Gastrocnemius medialis (tissue), 4 donors: ENCODE measurements around the gene KLK13. TPM values are rescaled to one million over a fixed set of nuclear protein-coding genes. Genes with fewer than 3 reads are reported as not detected.

Experiments
- ATAC-seq, 2 donors: fragments of 150-250 bp; one replicate each; pipeline ENCODE4 v1.9.1; 2016
- DNase-seq, 2 donors: peaks; one replicate each; pipeline ENCODE4 v3.0.0-alpha.2; 2019
- H3K27ac ChIP-seq, 4 donors: fragments of 200-600 bp; sonication (generic); 1 replicate in 1 of 4; 2 replicates in 3 of 4; pipeline ENCODE4 v1.5.1; 2016 to 2018; ENCODE audit warnings: mild to moderate bottlenecking in 2 of 4, moderate library complexity in 1 of 4
- H3K27me3 ChIP-seq, 3 donors: fragments of 200-600 bp; sonication (generic) in 2 of 3; 1 replicate in 1 of 3; 2 replicates in 2 of 3; pipeline versions ENCODE4 v1.5.1 to v1.6.0; 2016 to 2019; ENCODE audit warnings: mild to moderate bottlenecking in 1 of 3, moderate library complexity in 1 of 3
- H3K36me3 ChIP-seq, 2 donors: fragments of 200-600 bp; sonication (generic) in 1 of 2; one replicate each; pipeline ENCODE4 v1.5.1; 2017 to 2018
- H3K4me1 ChIP-seq, 2 donors: fragments of 200-600 bp; sonication (generic) in 1 of 2; one replicate each; pipeline ENCODE4 v1.5.1; 2016 to 2017; ENCODE audit warnings: mild to moderate bottlenecking in 2 of 2
- H3K4me3 ChIP-seq, 4 donors: fragments of 200-600 bp; sonication (generic) in 3 of 4; 1 replicate in 1 of 4; 2 replicates in 3 of 4; pipeline ENCODE4 v1.5.1; 2016 to 2019; ENCODE audit warnings: mild to moderate bottlenecking in 2 of 4
- H3K9me3 ChIP-seq, 3 donors: fragments of 200-600 bp; sonication (generic) in 2 of 3; 1 replicate in 1 of 3; 2 replicates in 2 of 3; pipeline ENCODE4 v1.5.1; 2016 to 2019
- CTCF ChIP-seq, 5 experiments: fragments of 450-650 bp in 3 of 5; fragments of 200-600 bp in 2 of 5; sonication (generic) in 2 of 5; IDR thresholded peaks in 4 of 5; conservative IDR thresholded peaks in 1 of 5; 1 replicate in 4 of 5; 2 replicates in 1 of 5; pipeline ENCODE4 v1.5.1; 2016 to 2019; ENCODE audit warnings: antibody characterized with exemption in 5 of 5, mild to moderate bottlenecking in 3 of 5, moderate library complexity in 3 of 5
- POLR2A ChIP-seq, 2 donors: fragments of 450-650 bp; IDR thresholded peaks; one replicate each; pipeline ENCODE4 v1.6.1; 2017; ENCODE audit warnings: antibody characterized with exemption in 2 of 2, mild to moderate bottlenecking in 2 of 2, moderate library complexity in 2 of 2
- in situ Hi-C, 4 donors: fragments of 200-750 bp; cut with MboI; loops; one replicate each; pipeline versions ENCODE4 v1.15.0 to v1.8.0; 2017; ENCODE audit warnings: low sequenced_read_pairs in 4 of 4
- intact Hi-C: fragments of 100-400 bp; cut with DNase I; formaldehyde crosslinking; loops from one replicate; pipeline ENCODE4 v1.15.1; 2023; ENCODE audit warnings: low total_unique reads
- total RNA-seq, 4 donors: library from RNA; depleted of rRNA; stranded (reverse); fragments of >200 nt; gene quantifications; one replicate each; pipeline versions ENCODE4 v1.1.0 to v1.2.3, GENCODE V29; 2016

Gene KLK13
- total RNA-seq, 4 donors from 2014 or later: not detected

GRCh38 chr19:51060973-51061372 is 3.9 kb downstream of the KLK13 start:
- no peak for DNase-seq
- intact Hi-C loops (no loop called here), in situ Hi-C loops (no loop called here)
- no peaks in the 10 kb centered on the region for H3K36me3 ChIP-seq
- H3K4me1 ChIP-seq: no peaks in the 10 kb centered on the region
- no peak overlapping the region for H3K4me3 ChIP-seq
- no peak for ATAC-seq
- TF ChIP-seq CTCF (IDR thresholded peaks at IDR 0.05 in 4 of 5, conservative IDR thresholded peaks at IDR 0.05 in 1 of 5) (no peak), POLR2A (IDR thresholded peaks at IDR 0.05) (no peak)
- H3K27me3 ChIP-seq: peaks cover 4 to 18% (median 11%) of the 10 kb centered on the region in 3 donors
- no peaks in the 10 kb centered on the region for H3K9me3 ChIP-seq
- no peak overlapping the region for H3K27ac ChIP-seq

- intact Hi-C loops (no loop called here), in situ Hi-C loops (no loop called here)
- no peak for DNase-seq
These were observed 4.6 kb downstream of the KLK13 start for GRCh38 chr19:51060336-51060735.

GRCh38 chr19:51059715-51060114 is 5.2 kb downstream of the KLK13 start:
- peaks cover 3 to 9% (median 4%) of the 10 kb centered on the region in 3 donors for H3K27me3 ChIP-seq
- no peak for DNase-seq

More at GRCh38 chr19:51060336-51060735, 4.6 kb downstream of the KLK13 start:
- H3K27ac ChIP-seq: no peak overlapping the region
- no peak for TF ChIP-seq POLR2A (IDR thresholded peaks at IDR 0.05)
- TF ChIP-seq CTCF (IDR thresholded peaks at IDR 0.05 in 4 of 5, conservative IDR thresholded peaks at IDR 0.05 in 1 of 5): no peak
- no peak overlapping the region for H3K4me3 ChIP-seq
- H3K27me3 ChIP-seq: peaks cover 4 to 15% (median 10%) of the 10 kb centered on the region in 3 donors
- H3K4me1 ChIP-seq: no peaks in the 10 kb centered on the region
- H3K36me3 ChIP-seq: no peaks in the 10 kb centered on the region
- no peaks in the 10 kb centered on the region for H3K9me3 ChIP-seq
- no peak for ATAC-seq

DNA sequence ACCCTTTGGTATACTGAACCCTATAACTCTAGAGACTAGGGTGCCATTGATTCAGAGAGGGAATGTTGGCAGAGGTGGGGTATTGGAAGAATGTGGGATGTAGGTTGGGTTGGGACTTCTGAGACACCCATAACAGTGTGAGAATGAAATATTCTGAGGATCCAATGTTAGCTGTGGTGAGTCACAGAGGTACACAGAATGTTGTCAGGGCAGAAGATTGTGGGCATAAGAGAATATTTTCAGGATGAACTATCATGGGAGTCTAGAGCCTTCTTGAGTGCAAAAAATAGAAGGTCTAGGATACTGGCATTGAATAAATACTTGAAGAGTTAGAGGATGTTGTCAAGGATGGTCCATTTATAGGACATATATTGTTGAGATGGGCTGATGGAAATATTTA is 9.0 kb downstream of the KLK13 start:
- TF ChIP-seq POLR2A (IDR thresholded peaks at IDR 0.05) (no peak), CTCF (IDR thresholded peaks at IDR 0.05 in 4 of 5, conservative IDR thresholded peaks at IDR 0.05 in 1 of 5) (no peak)
- H3K4me3 ChIP-seq: no peak overlapping the region
- H3K27me3 ChIP-seq: no peaks in the 10 kb centered on the region
- H3K36me3 ChIP-seq: no peaks in the 10 kb centered on the region
- intact Hi-C loops: no loop called here
- no peaks in the 10 kb centered on the region for H3K9me3 ChIP-seq
- DNase-seq (no peak), ATAC-seq (no peak)
- H3K4me1 ChIP-seq: no peaks in the 10 kb centered on the region
- H3K27ac ChIP-seq: no peak overlapping the region
- in situ Hi-C loops: no loop called here

More at GRCh38 chr19:51059715-51060114, 5.2 kb downstream of the KLK13 start:
- no peaks in the 10 kb centered on the region for H3K4me1 ChIP-seq
- H3K27ac ChIP-seq: no peak overlapping the region
- ATAC-seq: no peak
- TF ChIP-seq POLR2A (IDR thresholded peaks at IDR 0.05) (no peak), CTCF (IDR thresholded peaks at IDR 0.05 in 4 of 5, conservative IDR thresholded peaks at IDR 0.05 in 1 of 5) (no peak)
- H3K4me3 ChIP-seq: no peak overlapping the region
- in situ Hi-C loops: no loop called here
- no peaks in the 10 kb centered on the region for H3K36me3 ChIP-seq
- H3K9me3 ChIP-seq: no peaks in the 10 kb centered on the region
- intact Hi-C loops: no loop called here

- Histone ChIP-seq H3K4me3 (no peak overlapping the region), H3K27ac (no peak overlapping the region), H3K36me3 (no peaks in the 10 kb centered on the region), H3K4me1 (no peaks in the 10 kb centered on the region), H3K9me3 (no peaks in the 10 kb centered on the region), H3K27me3 (no peaks in the 10 kb centered on the region)
- intact Hi-C loops (no loop called here), in situ Hi-C loops (no loop called here)
- TF ChIP-seq CTCF (IDR thresholded peaks at IDR 0.05 in 4 of 5, conservative IDR thresholded peaks at IDR 0.05 in 1 of 5) (no peak), POLR2A (IDR thresholded peaks at IDR 0.05) (no peak)
- DNase-seq (no peak), ATAC-seq (no peak)
These were observed 17.9 kb downstream of the KLK13 start for GRCh38 chr19:51047031-51047335.
